ENCODE results near the gene ABCD2. TPM values are rescaled to one million over a fixed set of nuclear protein-coding genes. Genes with fewer than 3 reads are reported as not detected.
"Not testable (repeated sequence)": the region's sequence is repeated elsewhere in the genome, so short reads cannot be mapped to it uniquely, and the experiment has no call there.

The ABCD2 gene
- polyA plus RNA-seq, 4 donors = 0.06 to 0.40 (median 0.27) TPM; not detected in 1

GRCh38 chr12:39628836-39629235 is 9.2 kb upstream of the ABCD2 start:
- no peaks in the 10 kb centered on the region for H3K4me1 ChIP-seq (ENCODE audit: control insufficient read depth in 3 of 3, insufficient read depth in 2 of 3, low read depth in 1 of 3, low read length in 2 of 3)
- 47 to 69% (median 47%) methylated on average over 1 of the region's 1 CpG for WGBS, 3 donors
- FAIRE-seq = no peak
- no peaks in the 10 kb centered on the region for H3K36me3 ChIP-seq (ENCODE audit: control insufficient read depth in 3 of 3, insufficient read depth in 2 of 3, low read depth in 1 of 3, low read length in 3 of 3)
- peak in 1 of 2 donors; percentile 35 for DNase-seq
- H3K4me3 ChIP-seq (ENCODE audit: low read depth in 1 of 3, low read length in 3 of 3) = no peak overlapping the region
- H3K27ac ChIP-seq (ENCODE audit: low read depth in 1 of 3, low read length in 2 of 3) = no peak overlapping the region
- no peaks in the 10 kb centered on the region for H3K27me3 ChIP-seq (ENCODE audit: control insufficient read depth in 3 of 3, insufficient read depth in 3 of 3, low read length in 3 of 3)
- H3K9me3 ChIP-seq (ENCODE audit: control insufficient read depth in 2 of 2, insufficient read depth in 1 of 2, low read depth in 1 of 2, low read length in 1 of 2) = no peaks in the 10 kb centered on the region

- FAIRE-seq = no peak
- WGBS, 3 donors = 70 to 95% (median 85%) methylated on average over 1 of the region's 1 CpG
- Histone ChIP-seq H3K27ac (ENCODE audit: low read depth in 1 of 3, low read length in 2 of 3) (no peak overlapping the region), H3K9me3 (ENCODE audit: control insufficient read depth in 2 of 2, insufficient read depth in 1 of 2, low read depth in 1 of 2, low read length in 1 of 2) (no peaks in the 10 kb centered on the region), H3K27me3 (ENCODE audit: control insufficient read depth in 3 of 3, insufficient read depth in 3 of 3, low read length in 3 of 3) (no peaks in the 10 kb centered on the region), H3K36me3 (ENCODE audit: control insufficient read depth in 3 of 3, insufficient read depth in 2 of 3, low read depth in 1 of 3, low read length in 3 of 3) (no peaks in the 10 kb centered on the region), H3K4me3 (ENCODE audit: low read depth in 1 of 3, low read length in 3 of 3) (no peak overlapping the region), H3K4me1 (ENCODE audit: control insufficient read depth in 3 of 3, insufficient read depth in 2 of 3, low read depth in 1 of 3, low read length in 2 of 3) (no peaks in the 10 kb centered on the region)
- no peak for DNase-seq
These were observed 8.3 kb upstream of the ABCD2 start for GRCh38 chr12:39627914-39628313.

- 87 to 92% (median 87%) methylated on average over 20 of the region's 20 CpGs for WGBS, 3 donors
These were observed 6.6 kb upstream of the ABCD2 start for GRCh38 chr12:39626033-39626814.

GRCh38 chr12:39623919-39624318 is 4.3 kb upstream of the ABCD2 start:
- H3K27me3 ChIP-seq (ENCODE audit: control insufficient read depth in 3 of 3, insufficient read depth in 3 of 3, low read length in 3 of 3) = peaks cover 0 to 3% (median 0%) of the 10 kb centered on the region in 3 donors
- no peak overlapping the region for H3K27ac ChIP-seq (ENCODE audit: low read depth in 1 of 3, low read length in 2 of 3)
- no peak for FAIRE-seq
- no peak for DNase-seq
- 72 to 75% (median 74%) methylated on average over 1 of the region's 1 CpG for WGBS, 3 donors
- H3K4me1 ChIP-seq (ENCODE audit: control insufficient read depth in 3 of 3, insufficient read depth in 2 of 3, low read depth in 1 of 3, low read length in 2 of 3) = no peaks in the 10 kb centered on the region
- H3K9me3 ChIP-seq (ENCODE audit: control insufficient read depth in 2 of 2, insufficient read depth in 1 of 2, low read depth in 1 of 2, low read length in 1 of 2) = no peaks in the 10 kb centered on the region
- no peaks in the 10 kb centered on the region for H3K36me3 ChIP-seq (ENCODE audit: control insufficient read depth in 3 of 3, insufficient read depth in 2 of 3, low read depth in 1 of 3, low read length in 3 of 3)
- H3K4me3 ChIP-seq (ENCODE audit: low read depth in 1 of 3, low read length in 3 of 3) = no peak overlapping the region

More at GRCh38 chr12:39626033-39626814, 6.6 kb upstream of the ABCD2 start:
- FAIRE-seq = no peak
- H3K9me3 ChIP-seq (ENCODE audit: control insufficient read depth in 2 of 2, insufficient read depth in 1 of 2, low read depth in 1 of 2, low read length in 1 of 2) = no peaks in the 10 kb centered on the region
- H3K4me1 ChIP-seq (ENCODE audit: control insufficient read depth in 3 of 3, insufficient read depth in 2 of 3, low read depth in 1 of 3, low read length in 2 of 3) = no peaks in the 10 kb centered on the region
- no peak for DNase-seq
- no peaks in the 10 kb centered on the region for H3K36me3 ChIP-seq (ENCODE audit: control insufficient read depth in 3 of 3, insufficient read depth in 2 of 3, low read depth in 1 of 3, low read length in 3 of 3)
- no peak overlapping the region for H3K4me3 ChIP-seq (ENCODE audit: low read depth in 1 of 3, low read length in 3 of 3)
- no peaks in the 10 kb centered on the region for H3K27me3 ChIP-seq (ENCODE audit: control insufficient read depth in 3 of 3, insufficient read depth in 3 of 3, low read length in 3 of 3)
- no peak overlapping the region for H3K27ac ChIP-seq (ENCODE audit: low read depth in 1 of 3, low read length in 2 of 3)

- not testable (repeated sequence) for H3K9me3 ChIP-seq (ENCODE audit: control insufficient read depth in 2 of 2, insufficient read depth in 1 of 2, low read depth in 1 of 2, low read length in 1 of 2); H3K36me3 ChIP-seq (ENCODE audit: control insufficient read depth in 3 of 3, insufficient read depth in 2 of 3, low read depth in 1 of 3, low read length in 3 of 3); H3K4me3 ChIP-seq (ENCODE audit: low read depth in 1 of 3, low read length in 3 of 3); H3K27me3 ChIP-seq (ENCODE audit: control insufficient read depth in 3 of 3, insufficient read depth in 3 of 3, low read length in 3 of 3); H3K27ac ChIP-seq (ENCODE audit: low read depth in 1 of 3, low read length in 2 of 3); H3K4me1 ChIP-seq (ENCODE audit: control insufficient read depth in 3 of 3, insufficient read depth in 2 of 3, low read depth in 1 of 3, low read length in 2 of 3); DNase-seq; FAIRE-seq
- 90 to 92% (median 91%) methylated on average over 10 of the region's 10 CpGs for WGBS, 3 donors
These were observed 3.6 kb upstream of the ABCD2 start for GRCh38 chr12:39623160-39623559.

GRCh38 chr12:39622306-39622705 is 2.7 kb upstream of the ABCD2 start:
- DNase-seq (peak in 1 of 2 donors; percentile 2), FAIRE-seq (no peak)
- Histone ChIP-seq H3K9me3 (ENCODE audit: control insufficient read depth in 2 of 2, insufficient read depth in 1 of 2, low read depth in 1 of 2, low read length in 1 of 2) (no peaks in the 10 kb centered on the region), H3K27me3 (ENCODE audit: control insufficient read depth in 3 of 3, insufficient read depth in 3 of 3, low read length in 3 of 3) (peaks cover 0 to 7% (median 0%) of the 10 kb centered on the region in 3 donors), H3K4me1 (ENCODE audit: control insufficient read depth in 3 of 3, insufficient read depth in 2 of 3, low read depth in 1 of 3, low read length in 2 of 3) (no peaks in the 10 kb centered on the region), H3K4me3 (ENCODE audit: low read depth in 1 of 3, low read length in 3 of 3) (no peak overlapping the region), H3K27ac (ENCODE audit: low read depth in 1 of 3, low read length in 2 of 3) (peak overlapping the region in 1 of 3 donors; percentile 15), H3K36me3 (ENCODE audit: control insufficient read depth in 3 of 3, insufficient read depth in 2 of 3, low read depth in 1 of 3, low read length in 3 of 3) (no peaks in the 10 kb centered on the region)
- WGBS, 3 donors = 32 to 49% (median 43%) methylated on average over 1 of the region's 1 CpG

- no peaks in the 10 kb centered on the region for H3K9me3 ChIP-seq (ENCODE audit: control insufficient read depth in 2 of 2, insufficient read depth in 1 of 2, low read depth in 1 of 2, low read length in 1 of 2)
- no peaks in the 10 kb centered on the region for H3K4me1 ChIP-seq (ENCODE audit: control insufficient read depth in 3 of 3, insufficient read depth in 2 of 3, low read depth in 1 of 3, low read length in 2 of 3)
- H3K27ac ChIP-seq (ENCODE audit: low read depth in 1 of 3, low read length in 2 of 3) = peak overlapping the region in 1 of 3 donors; percentile 63
- H3K36me3 ChIP-seq (ENCODE audit: control insufficient read depth in 3 of 3, insufficient read depth in 2 of 3, low read depth in 1 of 3, low read length in 3 of 3) = no peaks in the 10 kb centered on the region
- DNase-seq (no peak), FAIRE-seq (no peak)
- no peak overlapping the region for H3K4me3 ChIP-seq (ENCODE audit: low read depth in 1 of 3, low read length in 3 of 3)
- peaks cover 0 to 7% (median 0%) of the 10 kb centered on the region in 3 donors for H3K27me3 ChIP-seq (ENCODE audit: control insufficient read depth in 3 of 3, insufficient read depth in 3 of 3, low read length in 3 of 3)
These were observed 2.1 kb upstream of the ABCD2 start for GRCh38 chr12:39621670-39622069.

GRCh38 chr12:39620659-39621658 is 1.4 kb upstream of the ABCD2 start:
- no peaks in the 10 kb centered on the region for H3K9me3 ChIP-seq (ENCODE audit: control insufficient read depth in 2 of 2, insufficient read depth in 1 of 2, low read depth in 1 of 2, low read length in 1 of 2)
- H3K4me3 ChIP-seq (ENCODE audit: low read depth in 1 of 3, low read length in 3 of 3) = peak overlapping the region in 2 of 3 donors; percentile 38 to 42
- H3K27ac ChIP-seq (ENCODE audit: low read depth in 1 of 3, low read length in 2 of 3) = peak overlapping the region in 2 of 3 donors; percentile 55 to 74
- DNase-seq (no peak), FAIRE-seq (no peak)
- H3K27me3 ChIP-seq (ENCODE audit: control insufficient read depth in 3 of 3, insufficient read depth in 3 of 3, low read length in 3 of 3) = peaks cover 0 to 7% (median 0%) of the 10 kb centered on the region in 3 donors
- 57 to 73% (median 63%) methylated on average over 11 of the region's 11 CpGs for WGBS, 3 donors
- no peaks in the 10 kb centered on the region for H3K4me1 ChIP-seq (ENCODE audit: control insufficient read depth in 3 of 3, insufficient read depth in 2 of 3, low read depth in 1 of 3, low read length in 2 of 3)
- H3K36me3 ChIP-seq (ENCODE audit: control insufficient read depth in 3 of 3, insufficient read depth in 2 of 3, low read depth in 1 of 3, low read length in 3 of 3) = no peaks in the 10 kb centered on the region
